Fibroblast of pulmonary artery (primary cell): Measurements from ENCODE around the gene SLC5A3.

ENCODE experiments used
- DNase-seq: peaks from one replicate; pipeline ENCODE4 v3.0.0-alpha.2; 2010; ENCODE audit warnings: low read depth
- H3K4me3 ChIP-seq: replicated peaks from 2 replicates; pipeline ENCODE4 v1.5.1; 2011; ENCODE audit warnings: low read depth, mild to moderate bottlenecking, control low read depth, low read length, moderate library complexity
- CTCF ChIP-seq: IDR thresholded peaks from 2 replicates; pipeline ENCODE4 v1.5.1; 2011; ENCODE audit warnings: mild to moderate bottlenecking, control low read depth, low read length, inconsistent platforms; ENCODE audit errors: missing control alignments

Gene SLC5A3

GRCh38 chr21:34046917-34047316, 26.5 kb upstream of the SLC5A3 start:
- no peak overlapping the region for H3K4me3 ChIP-seq
- TF ChIP-seq CTCF: no peak
- DNase-seq: no peak

GRCh38 chr21:34047835-34048234, 25.5 kb upstream of the SLC5A3 start:
- TF ChIP-seq CTCF: no peak
- no peak for DNase-seq
- no peak overlapping the region for H3K4me3 ChIP-seq

- TF ChIP-seq CTCF: no peak
- DNase-seq: no peak
- H3K4me3 ChIP-seq: no peak overlapping the region
Measured at GRCh38 chr21:34052171-34052570, 21.2 kb upstream of the SLC5A3 start.

- TF ChIP-seq CTCF: no peak
- DNase-seq: no peak
- H3K4me3 ChIP-seq: no peak overlapping the region
Measured at GRCh38 chr21:34054259-34054658, 19.1 kb upstream of the SLC5A3 start.

- no peak for DNase-seq
- H3K4me3 ChIP-seq: no peak overlapping the region
- no peak for TF ChIP-seq CTCF
Measured at GRCh38 chr21:34055615-34056014, 17.8 kb upstream of the SLC5A3 start.

GRCh38 chr21:34061983-34062382, 11.4 kb upstream of the SLC5A3 start:
- H3K4me3 ChIP-seq: no peak overlapping the region
- no peak for TF ChIP-seq CTCF
- peak; percentile 15 for DNase-seq

GRCh38 chr21:34065027-34065426, 8.4 kb upstream of the SLC5A3 start:
- DNase-seq: no peak
- H3K4me3 ChIP-seq: no peak overlapping the region
- no peak for TF ChIP-seq CTCF
